Measurements from ENCODE around the gene MIPOL1.

MIPOL1 gene

DNA sequence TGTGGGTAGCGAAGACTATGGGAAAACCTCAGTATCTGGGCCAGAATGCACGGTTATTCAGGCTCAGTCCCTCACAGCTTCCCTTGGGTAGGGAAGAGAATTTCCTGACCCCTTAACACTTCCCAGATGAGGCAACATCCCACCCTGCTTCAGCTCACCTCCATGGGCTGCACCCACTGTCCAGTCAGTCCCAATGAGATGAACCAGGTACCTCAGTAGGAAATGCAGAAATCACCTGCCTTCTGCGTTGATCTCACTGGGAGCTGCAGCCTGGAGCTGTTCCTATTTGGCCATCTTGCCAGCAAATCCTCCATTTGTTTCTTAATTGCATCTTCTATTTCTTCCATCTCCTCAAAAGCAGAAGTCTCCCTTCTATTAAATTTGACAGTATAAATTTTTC lies 292.9 kb downstream of the MIPOL1 start:
- DNase-seq: no peak
- TF ChIP-seq, protein P1, sequence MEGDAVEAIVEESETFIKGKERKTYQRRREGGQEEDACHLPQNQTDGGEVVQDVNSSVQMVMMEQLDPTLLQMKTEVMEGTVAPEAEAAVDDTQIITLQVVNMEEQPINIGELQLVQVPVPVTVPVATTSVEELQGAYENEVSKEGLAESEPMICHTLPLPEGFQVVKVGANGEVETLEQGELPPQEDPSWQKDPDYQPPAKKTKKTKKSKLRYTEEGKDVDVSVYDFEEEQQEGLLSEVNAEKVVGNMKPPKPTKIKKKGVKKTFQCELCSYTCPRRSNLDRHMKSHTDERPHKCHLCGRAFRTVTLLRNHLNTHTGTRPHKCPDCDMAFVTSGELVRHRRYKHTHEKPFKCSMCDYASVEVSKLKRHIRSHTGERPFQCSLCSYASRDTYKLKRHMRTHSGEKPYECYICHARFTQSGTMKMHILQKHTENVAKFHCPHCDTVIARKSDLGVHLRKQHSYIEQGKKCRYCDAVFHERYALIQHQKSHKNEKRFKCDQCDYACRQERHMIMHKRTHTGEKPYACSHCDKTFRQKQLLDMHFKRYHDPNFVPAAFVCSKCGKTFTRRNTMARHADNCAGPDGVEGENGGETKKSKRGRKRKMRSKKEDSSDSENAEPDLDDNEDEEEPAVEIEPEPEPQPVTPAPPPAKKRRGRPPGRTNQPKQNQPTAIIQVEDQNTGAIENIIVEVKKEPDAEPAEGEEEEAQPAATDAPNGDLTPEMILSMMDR (IDR thresholded peaks at IDR 0.05; ENCODE audit: low read depth, low read length, missing control alignments): no peak
- no peaks in the 10 kb centered on the region for H3K36me3 ChIP-seq (replicated peaks)
- no peaks in the 10 kb centered on the region for H3K27me3 ChIP-seq (replicated peaks)
- H3K27ac ChIP-seq: no peak overlapping the region
- in situ Hi-C loops (cut with HindIII; ENCODE audit: low pct_ligation_motif_present, low sequenced_read_pairs): no loop called here
- no peak overlapping the region for H3K4me3 ChIP-seq (ENCODE audit: low read depth, low read length)

DNA sequence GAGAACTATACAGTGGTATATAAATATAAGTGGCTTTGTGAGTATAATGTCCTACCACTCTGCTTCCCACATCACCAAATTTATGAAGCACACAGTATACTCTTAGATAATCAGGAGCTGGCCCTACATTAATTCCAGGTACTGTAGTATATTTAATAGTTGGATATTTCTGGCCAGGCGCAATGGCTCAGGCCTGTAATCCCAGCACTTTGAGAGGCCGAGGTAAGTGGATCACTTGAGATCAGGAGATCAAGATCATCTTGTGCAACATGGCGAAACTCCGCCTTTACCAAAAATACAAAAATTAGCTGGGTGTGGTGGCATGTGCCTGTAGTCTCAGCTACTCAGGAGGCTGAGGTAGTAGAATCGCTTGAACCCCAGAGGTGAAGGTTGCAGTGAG lies 293.3 kb downstream of the MIPOL1 start:
- Histone ChIP-seq H3K36me3 (replicated peaks) (no peaks in the 10 kb centered on the region), H3K4me3 (ENCODE audit: low read depth, low read length) (no peak overlapping the region), H3K27ac (no peak overlapping the region), H3K27me3 (replicated peaks) (no peaks in the 10 kb centered on the region)
- DNase-seq: no peak
- in situ Hi-C loops (cut with HindIII; ENCODE audit: low pct_ligation_motif_present, low sequenced_read_pairs): no loop called here
- TF ChIP-seq, protein P1 (IDR thresholded peaks at IDR 0.05; ENCODE audit: low read depth, low read length, missing control alignments): no peak

DNA sequence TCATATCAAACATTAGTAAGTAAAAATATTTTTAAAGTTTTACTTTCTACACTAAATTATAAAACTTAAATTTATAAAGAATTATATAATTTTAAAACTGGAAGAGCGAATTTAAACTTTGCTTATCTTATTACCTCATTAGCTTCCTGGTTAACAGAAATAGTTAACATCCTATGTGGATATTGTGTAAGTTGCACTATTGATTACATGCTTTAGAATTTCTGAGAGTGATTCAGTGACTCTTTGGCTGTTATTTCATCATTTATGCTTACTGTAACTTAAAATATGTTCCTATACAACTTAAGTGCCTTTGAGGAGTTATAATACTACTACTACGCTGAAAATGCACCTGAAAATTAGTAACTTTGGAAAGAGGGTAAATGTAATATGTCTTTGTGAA lies 295.9 kb downstream of the MIPOL1 start:
- no peak for DNase-seq
- Histone ChIP-seq H3K27ac (no peak overlapping the region), H3K27me3 (replicated peaks) (no peaks in the 10 kb centered on the region), H3K4me3 (ENCODE audit: low read depth, low read length) (no peak overlapping the region), H3K36me3 (replicated peaks) (no peaks in the 10 kb centered on the region)
- in situ Hi-C loops (cut with HindIII; ENCODE audit: low pct_ligation_motif_present, low sequenced_read_pairs): no loop called here
- TF ChIP-seq, protein P1 (IDR thresholded peaks at IDR 0.05; ENCODE audit: low read depth, low read length, missing control alignments): no peak

DNA sequence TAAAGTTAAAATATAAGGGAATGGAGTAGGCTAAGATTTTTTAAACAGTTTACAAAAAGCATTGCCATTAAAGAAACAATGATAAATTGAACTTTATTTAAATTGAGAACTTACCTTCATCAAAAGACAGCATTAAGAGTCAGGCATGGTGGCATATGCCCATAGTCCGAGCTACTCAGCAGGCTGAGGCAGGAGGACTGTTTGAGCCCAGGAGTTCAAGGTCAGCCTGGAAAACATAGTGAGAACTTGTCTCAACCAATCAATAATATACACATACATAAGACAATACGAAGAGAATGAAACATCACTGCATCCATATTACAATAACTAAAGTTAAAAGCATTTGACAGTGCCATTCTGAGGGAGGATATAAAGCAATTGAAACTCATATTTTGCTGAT lies 299.7 kb downstream of the MIPOL1 start:
- H3K27me3 ChIP-seq (replicated peaks): no peaks in the 10 kb centered on the region
- in situ Hi-C loops (cut with HindIII; ENCODE audit: low pct_ligation_motif_present, low sequenced_read_pairs): no loop called here
- H3K27ac ChIP-seq: no peak overlapping the region
- TF ChIP-seq, protein P1 (IDR thresholded peaks at IDR 0.05; ENCODE audit: low read depth, low read length, missing control alignments): no peak
- no peaks in the 10 kb centered on the region for H3K36me3 ChIP-seq (replicated peaks)
- no peak for DNase-seq
- H3K4me3 ChIP-seq (ENCODE audit: low read depth, low read length): no peak overlapping the region

DNA sequence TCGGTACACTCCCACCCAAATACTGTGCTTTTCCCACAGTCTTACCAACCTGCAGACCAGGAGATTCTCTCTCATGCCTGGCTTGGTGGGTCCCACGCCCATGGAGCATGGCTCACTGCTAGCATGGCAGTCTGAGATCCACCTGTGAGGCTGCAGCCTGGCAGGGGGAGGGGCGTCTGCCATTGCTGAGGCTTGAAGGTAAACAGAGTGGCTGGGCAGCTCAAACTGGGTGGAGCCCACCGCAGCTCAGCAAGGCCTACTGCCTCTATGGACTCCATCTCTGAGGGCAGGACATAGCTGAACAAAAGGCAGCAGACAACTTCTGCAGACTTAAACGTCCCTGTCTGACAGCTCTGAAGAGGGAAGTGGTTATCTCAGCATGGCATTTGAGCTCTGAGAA lies 304.1 kb downstream of the MIPOL1 start:
- DNase-seq: no peak
- H3K36me3 ChIP-seq (replicated peaks): no peaks in the 10 kb centered on the region
- no peaks in the 10 kb centered on the region for H3K27me3 ChIP-seq (replicated peaks)
- in situ Hi-C loops (cut with HindIII; ENCODE audit: low pct_ligation_motif_present, low sequenced_read_pairs): no loop called here
- H3K27ac ChIP-seq: no peak overlapping the region
- no peak overlapping the region for H3K4me3 ChIP-seq (ENCODE audit: low read depth, low read length)
- TF ChIP-seq, protein P1 (IDR thresholded peaks at IDR 0.05; ENCODE audit: low read depth, low read length, missing control alignments): no peak

DNA sequence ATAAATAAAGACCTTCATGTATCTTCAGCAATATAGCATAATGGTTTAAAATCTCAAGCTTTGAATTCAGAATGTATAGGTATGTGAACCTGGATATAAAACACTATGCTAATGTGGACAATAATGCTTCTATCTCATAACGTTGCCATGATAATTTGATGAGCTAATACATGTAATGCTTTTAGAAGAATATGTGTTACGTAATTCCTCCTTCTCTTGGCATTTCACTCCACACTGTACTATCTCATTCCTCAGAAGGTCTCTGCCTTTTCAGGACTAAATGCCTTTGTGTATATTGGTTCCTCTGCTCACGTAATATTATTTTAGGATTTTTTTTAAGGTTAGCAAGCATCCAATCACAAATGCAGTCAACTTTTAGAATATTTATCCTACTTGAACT lies 310.8 kb downstream of the MIPOL1 start:
- H3K36me3 ChIP-seq (replicated peaks): no peaks in the 10 kb centered on the region
- no peaks in the 10 kb centered on the region for H3K27me3 ChIP-seq (replicated peaks)
- in situ Hi-C loops (cut with HindIII; ENCODE audit: low pct_ligation_motif_present, low sequenced_read_pairs): no loop called here
- H3K27ac ChIP-seq: no peak overlapping the region
- TF ChIP-seq, protein P1 (IDR thresholded peaks at IDR 0.05; ENCODE audit: low read depth, low read length, missing control alignments): no peak
- no peak overlapping the region for H3K4me3 ChIP-seq (ENCODE audit: low read depth, low read length)
- no peak for DNase-seq
